Left lung (tissue), 10 donors: ENCODE measurements around the gene GREB1. TPM values are rescaled to one million over a fixed set of nuclear protein-coding genes. Genes with fewer than 3 reads are reported as not detected.

ENCODE experiments used
- ATAC-seq: fragments of 200-7000 bp; cut with Tn5 transposase; one replicate; pipeline ENCODE4 v1.9.1; 2020; ENCODE audit warnings: moderate library complexity
- DNase-seq, 4 donors: peaks; one replicate each; pipeline ENCODE4 v3.0.0-alpha.2; 2013 to 2020
- H3K27ac ChIP-seq, 2 donors: fragments of 200-600 bp; sonication (generic) in 1 of 2; one replicate each; pipeline versions ENCODE4 v1.5.0 to v1.8.0; 2020 to 2021
- H3K27me3 ChIP-seq, 2 donors: fragments of 200-600 bp; sonication (generic) in 1 of 2; one replicate each; pipeline versions ENCODE4 v1.5.0 to v1.8.0; 2020 to 2021
- H3K36me3 ChIP-seq, 2 donors: fragments of 200-600 bp; sonication (generic) in 1 of 2; one replicate each; pipeline versions ENCODE4 v1.5.0 to v1.8.0; 2020 to 2021
- H3K4me1 ChIP-seq, 2 donors: fragments of 200-600 bp; one replicate each; pipeline ENCODE4 v1.8.0; 2021
- H3K4me3 ChIP-seq, 2 donors: fragments of 200-600 bp; sonication (generic) in 1 of 2; one replicate each; pipeline versions ENCODE4 v1.5.0 to v1.8.0; 2020 to 2021; ENCODE audit warnings: mild to moderate bottlenecking in 1 of 2
- H3K9me3 ChIP-seq, 2 donors: fragments of 200-600 bp; sonication (generic) in 1 of 2; one replicate each; pipeline versions ENCODE4 v1.5.0 to v1.8.0; 2020 to 2021
- CTCF ChIP-seq, 2 donors: fragments of 200-600 bp; sonication (generic) in 1 of 2; IDR thresholded peaks; one replicate each; pipeline versions ENCODE4 v1.5.0 to v1.8.0; 2021; ENCODE audit warnings: antibody characterized with exemption in 2 of 2
- intact Hi-C, 2 donors: fragments of 100-400 bp; cut with DNase I; formaldehyde crosslinking; loops; one replicate each; pipeline versions ENCODE4 v1.11.2 to v1.14.2; 2022
- polyA plus RNA-seq, 6 donors: library from polyadenylated mRNA; unstranded; fragments of 120-200 nt; gene quantifications; one replicate each; pipeline ENCODE4 v1.2.1, GENCODE V29; 2013; ENCODE audit not compliant: insufficient read length in 6 of 6
- total RNA-seq, 2 donors: library from RNA; stranded (reverse); fragmentation: NEBNext Ultra II Directional; extraction: Animal tissue kit (Norgen Biotek cat#: 25700); gene quantifications; one replicate each; pipeline ENCODE4 v1.2.1, GENCODE V29; 2021
- donor health status: DM: no; HTN: yes; CAD: no.
- donor health status: DM: no; HTN: no; CAD: no.

The GREB1 gene
- total and polyA plus RNA-seq, 8 donors = 1.6 to 19.1 (median 12.7) TPM

- Histone ChIP-seq H3K4me1 (no peaks in the 10 kb centered on the region), H3K36me3 (no peaks in the 10 kb centered on the region), H3K27ac (no peak overlapping the region), H3K9me3 (peaks cover 0 to 1% of the 10 kb centered on the region in 2 donors), H3K27me3 (peaks cover 0 to 17% of the 10 kb centered on the region in 2 donors), H3K4me3 (no peak overlapping the region)
- no peak for ATAC-seq
- TF ChIP-seq CTCF (IDR thresholded peaks at IDR 0.05) = no peak
- DNase-seq = no peak
- intact Hi-C loops = no loop called here
Observed at GRCh38 chr2:11492244-11492643, 41.6 kb upstream of the GREB1 start.

GRCh38 chr2:11492720-11493119 lies 41.1 kb upstream of the GREB1 start:
- ATAC-seq (no peak), DNase-seq (no peak)
- Histone ChIP-seq H3K27me3 (peaks cover 0 to 13% of the 10 kb centered on the region in 2 donors), H3K9me3 (peaks cover 0 to 1% of the 10 kb centered on the region in 2 donors), H3K27ac (no peak overlapping the region), H3K4me1 (no peaks in the 10 kb centered on the region), H3K4me3 (no peak overlapping the region), H3K36me3 (no peaks in the 10 kb centered on the region)
- no peak for TF ChIP-seq CTCF (IDR thresholded peaks at IDR 0.05)
- intact Hi-C loops = no loop called here

- no peak overlapping the region for H3K27ac ChIP-seq
- H3K36me3 ChIP-seq = no peaks in the 10 kb centered on the region
- DNase-seq (no peak), ATAC-seq (no peak)
- H3K27me3 ChIP-seq = peaks cover 0 to 8% of the 10 kb centered on the region in 2 donors
- no peak for TF ChIP-seq CTCF (IDR thresholded peaks at IDR 0.05)
- H3K4me3 ChIP-seq = no peak overlapping the region
- intact Hi-C loops = no loop called here
- H3K9me3 ChIP-seq = peaks cover 0 to 1% of the 10 kb centered on the region in 2 donors
- no peaks in the 10 kb centered on the region for H3K4me1 ChIP-seq
Observed at GRCh38 chr2:11493282-11493681, 40.6 kb upstream of the GREB1 start.

GRCh38 chr2:11494310-11494709 lies 39.5 kb upstream of the GREB1 start:
- no peak overlapping the region for H3K27ac ChIP-seq
- TF ChIP-seq CTCF (IDR thresholded peaks at IDR 0.05) = no peak
- peaks cover 0 to 13% of the 10 kb centered on the region in 2 donors for H3K27me3 ChIP-seq
- no peaks in the 10 kb centered on the region for H3K4me1 ChIP-seq
- no peak overlapping the region for H3K4me3 ChIP-seq
- DNase-seq (no peak), ATAC-seq (no peak)
- intact Hi-C loops = no loop called here
- no peaks in the 10 kb centered on the region for H3K36me3 ChIP-seq
- H3K9me3 ChIP-seq = peaks cover 0 to 1% of the 10 kb centered on the region in 2 donors

GRCh38 chr2:11495844-11496681 lies 37.8 kb upstream of the GREB1 start:
- no peaks in the 10 kb centered on the region for H3K36me3 ChIP-seq
- no peak overlapping the region for H3K4me3 ChIP-seq
- H3K9me3 ChIP-seq = no peaks in the 10 kb centered on the region
- TF ChIP-seq CTCF (IDR thresholded peaks at IDR 0.05) = no peak
- H3K27me3 ChIP-seq = peaks cover 0 to 13% of the 10 kb centered on the region in 2 donors
- H3K27ac ChIP-seq = no peak overlapping the region
- ATAC-seq (no peak), DNase-seq (no peak)
- H3K4me1 ChIP-seq = no peaks in the 10 kb centered on the region
- intact Hi-C loops = no loop called here
